GM10266 (cell line): ENCODE results near the gene ENTPD2.

Experiments used
- DNase-seq: peaks from one replicate; pipeline ENCODE4 v3.0.0; 2012; ENCODE audit errors: extremely low spot score
- TF ChIP-seq, protein P1 (sequence below): IDR thresholded peaks from 2 replicates; pipeline ENCODE4 v1.5.1; 2012; ENCODE audit warnings: mild to moderate bottlenecking, low read depth; ENCODE audit not compliant: control insufficient read depth, insufficient read depth; ENCODE audit errors: missing control alignments

The ENTPD2 gene

GRCh38 chr9:137071282-137071681 lies 17.4 kb upstream of the ENTPD2 start:
- TF ChIP-seq, protein P1, sequence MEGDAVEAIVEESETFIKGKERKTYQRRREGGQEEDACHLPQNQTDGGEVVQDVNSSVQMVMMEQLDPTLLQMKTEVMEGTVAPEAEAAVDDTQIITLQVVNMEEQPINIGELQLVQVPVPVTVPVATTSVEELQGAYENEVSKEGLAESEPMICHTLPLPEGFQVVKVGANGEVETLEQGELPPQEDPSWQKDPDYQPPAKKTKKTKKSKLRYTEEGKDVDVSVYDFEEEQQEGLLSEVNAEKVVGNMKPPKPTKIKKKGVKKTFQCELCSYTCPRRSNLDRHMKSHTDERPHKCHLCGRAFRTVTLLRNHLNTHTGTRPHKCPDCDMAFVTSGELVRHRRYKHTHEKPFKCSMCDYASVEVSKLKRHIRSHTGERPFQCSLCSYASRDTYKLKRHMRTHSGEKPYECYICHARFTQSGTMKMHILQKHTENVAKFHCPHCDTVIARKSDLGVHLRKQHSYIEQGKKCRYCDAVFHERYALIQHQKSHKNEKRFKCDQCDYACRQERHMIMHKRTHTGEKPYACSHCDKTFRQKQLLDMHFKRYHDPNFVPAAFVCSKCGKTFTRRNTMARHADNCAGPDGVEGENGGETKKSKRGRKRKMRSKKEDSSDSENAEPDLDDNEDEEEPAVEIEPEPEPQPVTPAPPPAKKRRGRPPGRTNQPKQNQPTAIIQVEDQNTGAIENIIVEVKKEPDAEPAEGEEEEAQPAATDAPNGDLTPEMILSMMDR = no peak
- no peak for DNase-seq

DNA sequence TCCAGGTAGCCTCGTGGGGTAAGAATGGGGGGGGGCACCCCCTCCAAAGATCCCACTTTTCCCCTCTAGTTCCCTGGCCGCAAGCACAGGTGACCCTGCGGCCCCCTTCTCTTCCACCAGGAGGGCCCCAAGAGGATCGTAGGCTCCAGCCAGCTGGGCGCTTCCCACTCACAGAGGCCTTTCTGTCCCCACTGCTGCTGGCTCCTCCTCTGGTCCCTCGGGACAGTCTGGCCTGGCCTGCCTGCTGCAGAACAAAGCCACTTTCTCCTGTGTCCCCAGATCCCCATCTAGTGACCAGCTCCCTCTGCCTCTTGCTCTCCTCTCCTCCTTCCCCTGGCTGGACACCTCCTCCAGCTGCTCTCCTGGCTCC lies 17.0 kb upstream of the ENTPD2 start:
- TF ChIP-seq, protein P1 = no peak
- peak; percentile 51 for DNase-seq

DNA sequence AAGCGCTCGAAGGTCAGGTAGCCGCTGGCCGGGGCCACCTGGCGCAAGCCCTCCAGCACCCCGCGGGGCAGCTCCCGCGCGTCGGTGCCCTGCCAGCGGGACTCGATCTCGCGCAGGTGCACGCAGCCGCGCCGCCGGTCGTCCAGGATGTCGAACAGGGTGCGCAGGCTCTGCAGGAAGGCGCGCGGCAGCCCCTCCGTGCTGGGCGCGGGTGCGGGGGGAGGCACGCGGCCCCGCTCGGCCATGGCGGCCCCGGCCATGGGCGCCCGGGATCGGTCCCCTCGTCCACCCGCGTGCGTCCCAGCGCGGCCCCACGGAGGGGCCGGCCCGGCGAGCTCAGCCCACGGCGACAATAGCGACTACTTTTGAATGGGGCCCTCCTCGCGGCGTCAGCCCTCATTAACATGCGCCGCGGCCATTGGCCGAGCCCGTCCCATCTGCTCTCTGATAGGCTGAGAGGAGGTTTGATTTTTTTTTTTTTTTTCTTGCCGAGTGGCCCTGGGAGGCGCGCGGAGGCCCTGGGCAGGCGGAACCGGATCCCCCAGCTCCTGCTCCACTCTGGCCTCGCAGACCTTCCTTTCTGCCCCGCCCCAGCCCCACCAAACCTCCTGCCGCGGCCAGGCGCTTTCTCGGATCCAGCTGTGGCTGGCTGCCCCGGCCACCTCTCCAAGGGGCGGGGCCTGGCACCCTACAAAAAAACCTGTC lies 16.5 kb upstream of the ENTPD2 start, which contains the start of gene SAPCD2:
TSS of gene SAPCD2 (minus strand) at position 357 of the 705 bp plus-strand sequence. CDS start at position 260, 97 bp downstream.
- peak; percentile 97 for DNase-seq
- TF ChIP-seq, protein P1 = no peak

DNA sequence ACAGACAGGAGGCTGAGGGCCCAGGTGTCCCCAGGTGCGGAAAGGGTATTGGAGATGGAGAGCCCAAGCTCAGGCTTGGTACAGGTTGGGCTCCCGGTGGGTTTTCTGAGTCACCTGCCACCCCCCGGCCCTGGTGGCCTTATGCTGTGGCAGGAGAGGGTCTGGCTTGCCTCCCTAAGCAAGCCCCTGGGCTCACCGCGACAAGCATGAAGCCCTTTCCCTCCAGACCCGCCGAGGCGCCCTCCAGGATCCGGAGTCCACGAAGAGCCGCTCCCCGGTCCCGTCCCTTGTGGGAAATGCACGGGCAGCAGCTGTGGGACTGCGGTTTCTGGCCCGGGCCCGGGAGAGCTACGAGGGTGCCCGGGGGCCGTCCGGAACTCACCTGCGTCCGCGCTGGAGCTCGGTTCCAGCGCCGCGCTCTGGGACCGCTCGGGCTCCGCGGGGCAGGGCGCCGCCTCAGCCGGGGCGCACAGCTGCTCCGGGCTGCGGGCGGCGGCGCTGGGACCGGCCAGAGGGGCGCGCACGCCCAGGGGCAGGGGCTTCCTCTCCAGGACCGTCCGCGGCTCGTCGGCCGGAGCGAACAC lies 15.7 kb upstream of the ENTPD2 start:
- DNase-seq = no peak
- TF ChIP-seq, protein P1 = no peak

GRCh38 chr9:137068539-137069507 lies 15.0 kb upstream of the ENTPD2 start:
- TF ChIP-seq, protein P1 = no peak
- DNase-seq = no peak

GRCh38 chr9:137067860-137068538 lies 14.1 kb upstream of the ENTPD2 start:
- TF ChIP-seq, protein P1 = peak; percentile 88
- peak; percentile 94 for DNase-seq
